ENCODE measurements around the gene SNAPC3.
"Not testable (repeated sequence)": the region's sequence is repeated elsewhere in the genome, so short reads cannot be mapped to it uniquely, and the experiment has no call there.

The SNAPC3 gene

DNA sequence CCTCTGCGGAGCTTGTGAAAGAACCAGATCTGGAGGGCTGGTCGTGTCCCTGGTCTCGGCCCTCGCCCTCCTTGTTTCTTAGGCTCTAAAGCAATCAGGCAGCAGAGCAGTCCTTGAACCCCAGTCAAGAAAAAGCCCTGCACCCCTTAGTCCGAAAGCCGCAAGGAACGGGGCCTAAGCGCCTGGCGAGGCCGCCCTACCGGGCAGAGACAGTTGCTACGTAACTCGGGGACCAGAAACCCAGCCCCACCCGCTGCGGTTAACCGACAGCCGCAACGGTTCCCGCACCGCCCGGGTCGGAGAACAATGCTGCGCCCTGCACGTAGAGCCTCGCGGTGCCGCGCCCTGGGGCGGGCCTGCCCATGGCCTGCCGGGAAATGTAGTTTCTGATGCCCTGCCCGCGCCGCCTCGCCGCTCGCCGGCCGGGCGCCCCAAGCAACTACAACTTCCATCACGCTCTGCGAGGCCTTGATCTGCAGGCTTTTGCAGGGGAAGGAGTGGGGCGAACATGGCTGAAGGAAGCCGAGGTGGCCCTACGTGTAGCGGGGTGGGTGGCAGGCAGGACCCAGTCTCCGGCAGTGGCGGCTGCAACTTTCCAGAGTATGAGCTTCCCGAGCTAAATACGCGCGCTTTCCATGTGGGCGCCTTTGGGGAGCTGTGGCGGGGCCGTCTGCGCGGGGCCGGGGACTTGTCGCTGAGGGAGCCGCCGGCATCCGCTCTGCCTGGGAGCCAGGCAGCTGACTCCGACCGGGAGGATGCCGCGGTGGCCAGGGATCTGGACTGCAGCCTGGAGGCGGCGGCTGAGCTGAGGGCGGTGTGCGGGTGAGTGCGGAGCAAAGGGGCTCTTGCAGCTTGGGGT is at the start of gene SNAPC3:
SNAPC3 (plus strand) TSS at position 505 of the 859 bp plus-strand sequence; CDS start at position 509, 4 bp downstream.
- peak; percentile 57 for DNase-seq (ENCODE audit: low read depth)

DNA sequence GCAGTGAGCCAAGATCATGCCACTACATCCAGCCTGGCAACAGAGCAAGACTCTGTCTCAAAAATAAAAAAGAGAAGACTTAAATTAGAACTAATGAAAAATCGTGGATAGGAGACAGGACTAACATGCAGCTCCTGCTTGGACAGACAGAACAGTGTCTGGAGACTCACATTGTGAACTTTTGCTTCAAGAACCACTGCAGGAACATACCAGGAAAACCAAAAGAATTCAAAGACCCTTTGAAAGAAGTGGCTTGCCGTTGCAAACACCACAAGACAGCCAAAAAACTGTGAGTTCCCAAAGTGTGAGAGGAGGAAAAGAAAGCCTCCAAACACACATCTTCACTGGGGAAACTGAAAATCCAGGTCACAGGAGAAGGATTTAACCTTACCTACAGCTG is 48.8 kb upstream of the SNAPC3 start:
- DNase-seq (ENCODE audit: low read depth), result no peak

DNA sequence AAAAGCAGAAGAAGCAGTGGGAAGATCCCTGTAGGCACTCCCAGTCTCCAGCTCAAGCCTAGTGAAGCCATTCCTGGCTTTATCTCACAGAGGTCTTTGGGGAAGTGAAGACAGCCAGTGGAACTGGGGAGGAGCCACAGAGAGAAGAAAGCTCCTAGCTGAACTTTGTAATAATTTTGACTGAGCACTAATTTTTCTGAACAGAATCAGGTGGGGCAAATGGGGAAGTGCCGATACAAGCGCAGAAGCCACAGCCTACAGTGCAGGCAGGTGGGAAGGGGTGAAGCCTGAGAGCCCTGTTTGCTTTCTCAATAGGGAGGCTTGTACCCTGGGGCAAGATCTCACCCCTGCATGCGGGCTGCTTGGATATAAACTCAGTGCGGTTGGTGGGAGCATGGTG is 48.4 kb upstream of the SNAPC3 start:
- no peak for DNase-seq (ENCODE audit: low read depth)

DNA sequence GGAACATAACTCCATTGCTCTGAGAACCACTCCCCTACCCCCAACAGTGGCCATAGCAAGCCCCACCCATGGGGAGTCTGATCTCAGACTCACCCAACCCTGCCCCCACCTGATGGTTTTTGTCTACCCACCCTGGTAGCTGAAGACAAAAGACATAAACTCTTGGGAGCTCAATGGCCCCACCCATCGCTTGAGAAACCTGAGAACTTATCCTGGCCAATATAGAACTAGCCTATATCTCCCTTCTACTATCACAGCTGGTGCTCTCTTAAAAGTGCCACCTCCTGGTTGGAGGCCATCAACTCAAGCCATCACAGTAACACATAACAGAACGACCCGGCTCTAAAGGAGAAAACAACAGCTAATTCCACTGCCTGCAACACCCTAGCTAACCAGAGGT is 47.9 kb upstream of the SNAPC3 start:
- no peak for DNase-seq (ENCODE audit: low read depth)

DNA sequence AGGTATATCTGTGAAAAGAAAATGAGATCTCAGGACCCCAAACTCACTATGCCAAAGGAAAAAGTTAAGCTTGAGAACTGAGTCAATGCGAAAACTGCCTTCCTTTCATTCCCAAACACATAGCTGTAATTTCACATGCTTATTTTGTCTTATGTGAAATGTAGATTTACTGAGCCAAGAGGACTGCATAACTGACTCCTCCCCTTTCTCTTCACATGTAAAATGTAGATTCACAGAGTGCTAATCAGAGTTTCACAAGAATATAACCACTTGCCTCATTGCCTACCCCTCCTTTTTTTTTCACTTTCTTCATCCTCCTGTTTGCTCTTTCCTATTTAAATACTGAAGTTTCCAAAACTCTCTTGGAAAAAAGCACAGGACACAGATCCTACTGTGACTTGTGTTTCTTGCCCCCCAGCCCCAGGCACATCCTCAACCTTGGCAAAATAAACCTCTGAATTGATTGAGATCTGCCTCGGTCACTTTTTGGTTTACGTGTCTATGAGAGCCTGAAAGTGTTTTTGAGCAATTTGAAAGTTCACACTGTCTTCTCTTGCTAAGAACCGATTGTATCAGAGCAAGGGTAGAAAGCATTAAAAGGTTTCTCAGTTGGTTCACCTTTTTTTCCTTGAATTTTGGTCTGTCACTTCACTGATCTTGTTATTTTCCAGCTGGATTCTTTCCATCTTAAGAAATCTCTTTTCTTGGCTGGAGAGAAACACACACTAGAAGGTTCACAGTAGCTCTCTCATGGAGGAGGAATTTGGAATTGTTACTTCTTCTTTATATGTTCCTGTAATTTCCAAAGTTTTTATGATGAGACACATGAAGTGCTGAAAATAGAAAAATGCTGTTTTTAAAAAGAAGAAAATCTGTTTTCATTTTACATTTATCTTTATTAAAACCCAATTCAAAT is 44.8 kb upstream of the SNAPC3 start:
- DNase-seq (ENCODE audit: low read depth), result no peak

DNA sequence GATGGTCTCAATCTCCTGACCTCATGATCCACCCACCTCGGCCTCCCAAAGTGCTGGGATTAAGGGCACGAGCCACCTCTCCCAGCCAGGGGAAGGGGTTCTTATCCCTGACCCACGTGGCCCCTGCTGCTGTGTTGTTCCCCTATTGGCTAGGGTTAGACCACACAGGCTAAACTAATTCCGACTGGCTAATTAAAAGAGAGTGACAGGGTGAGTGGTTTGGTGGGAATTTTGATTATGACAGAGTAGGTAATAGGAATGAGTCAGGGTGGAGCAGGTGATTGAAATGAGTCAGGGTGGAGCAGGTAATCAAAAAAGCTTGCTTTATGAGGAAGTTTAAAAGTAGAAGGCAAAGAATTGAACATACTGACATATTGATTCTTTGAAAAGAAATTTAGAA is 43.4 kb upstream of the SNAPC3 start:
- not testable (repeated sequence) for DNase-seq (ENCODE audit: low read depth)

DNA sequence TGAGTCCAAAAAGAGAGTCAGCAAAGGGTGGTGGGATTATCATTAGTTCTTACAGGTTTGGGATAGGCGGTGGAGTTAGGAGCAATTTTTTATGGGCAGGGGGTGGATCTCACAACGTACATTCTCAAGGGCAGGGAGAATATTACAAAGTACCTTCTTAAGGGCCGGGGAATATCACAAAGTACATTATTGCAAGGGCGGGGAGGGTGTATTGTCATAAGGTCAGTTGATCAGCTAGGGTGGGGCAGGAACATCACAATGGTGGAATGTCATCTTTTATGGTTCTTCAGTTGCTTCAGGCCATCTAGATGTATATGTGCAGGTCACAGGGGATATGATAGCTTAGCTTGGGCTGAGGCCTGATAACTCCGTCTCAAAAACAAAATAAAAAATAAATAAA is 42.8 kb upstream of the SNAPC3 start:
- not testable (repeated sequence) for DNase-seq (ENCODE audit: low read depth)

DNA sequence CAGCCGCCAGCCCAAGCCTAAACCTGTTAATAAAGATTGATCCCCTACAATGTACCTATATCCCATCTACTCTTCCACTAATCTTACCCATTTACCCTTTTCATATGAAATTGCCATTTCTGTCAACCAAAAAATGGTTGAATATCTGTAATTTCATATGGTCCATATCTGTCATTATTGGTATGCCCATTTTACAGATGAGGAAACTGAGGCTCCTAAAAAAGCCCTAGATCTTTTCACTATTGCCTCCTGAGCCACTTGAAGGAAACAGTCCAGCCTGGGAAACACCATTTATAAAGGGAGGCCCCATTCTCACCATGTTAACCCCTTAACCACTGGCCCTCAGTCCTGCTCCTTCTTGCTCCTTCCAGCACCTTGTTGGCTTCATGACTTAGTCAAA is 41.2 kb upstream of the SNAPC3 start:
- no peak for DNase-seq (ENCODE audit: low read depth)

DNA sequence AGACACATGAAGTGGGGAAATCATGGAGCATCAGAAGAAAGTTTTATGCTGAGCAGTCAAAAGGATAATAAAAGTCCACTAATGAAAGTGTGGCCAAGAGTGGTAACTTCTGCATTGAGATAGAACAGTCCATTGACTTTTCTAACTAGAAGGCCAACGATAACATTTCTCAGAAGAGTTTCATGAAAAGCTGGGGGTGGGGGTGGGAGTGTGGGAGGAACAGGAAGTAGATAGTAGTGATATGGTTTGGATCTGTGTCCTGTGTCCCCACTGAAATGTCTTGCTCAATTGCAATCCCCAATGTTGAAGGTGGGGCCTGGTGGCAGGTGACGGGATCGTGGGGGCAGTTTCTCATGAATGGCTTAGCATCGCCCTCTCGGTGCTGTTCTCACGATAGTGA is 36.2 kb upstream of the SNAPC3 start:
- no peak for DNase-seq (ENCODE audit: low read depth)

DNA sequence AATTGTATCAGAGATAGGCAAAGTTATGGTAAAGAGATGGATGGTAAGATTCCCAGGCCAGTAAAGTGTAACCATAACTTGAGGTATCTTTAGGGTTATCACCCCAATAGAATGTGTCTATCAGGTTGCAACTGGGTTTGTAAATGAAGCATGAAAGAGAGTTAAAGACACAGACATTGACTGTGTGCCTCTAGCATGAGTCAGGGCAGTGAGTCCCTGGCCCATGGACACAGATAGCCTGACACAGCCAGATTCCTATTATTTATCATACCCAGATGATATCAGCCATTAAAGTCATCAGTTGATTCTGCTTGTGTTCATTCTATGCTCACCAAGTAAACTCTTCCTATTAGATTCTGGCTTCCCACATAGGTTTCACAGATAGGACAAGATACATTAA is 33.5 kb upstream of the SNAPC3 start:
- no peak for DNase-seq (ENCODE audit: low read depth)

DNA sequence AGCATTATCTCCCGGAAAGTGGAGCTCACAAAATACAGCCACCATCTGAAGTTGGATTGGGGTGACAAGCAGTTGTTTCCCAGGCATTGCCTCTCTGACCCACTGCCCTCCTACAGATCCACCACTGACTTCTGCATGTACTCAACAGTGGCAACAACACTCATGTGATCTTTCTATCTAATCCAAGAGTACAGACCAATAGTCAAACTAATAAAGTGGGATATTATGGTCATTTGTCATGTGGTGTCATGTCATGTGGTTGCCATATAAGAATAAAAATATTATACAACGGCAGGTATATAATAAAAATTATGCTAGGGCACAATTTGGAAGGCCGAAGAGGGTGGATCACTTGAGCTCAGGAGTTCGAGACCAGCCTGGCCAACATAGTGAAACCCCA is 33.0 kb upstream of the SNAPC3 start:
- no peak for DNase-seq (ENCODE audit: low read depth)

DNA sequence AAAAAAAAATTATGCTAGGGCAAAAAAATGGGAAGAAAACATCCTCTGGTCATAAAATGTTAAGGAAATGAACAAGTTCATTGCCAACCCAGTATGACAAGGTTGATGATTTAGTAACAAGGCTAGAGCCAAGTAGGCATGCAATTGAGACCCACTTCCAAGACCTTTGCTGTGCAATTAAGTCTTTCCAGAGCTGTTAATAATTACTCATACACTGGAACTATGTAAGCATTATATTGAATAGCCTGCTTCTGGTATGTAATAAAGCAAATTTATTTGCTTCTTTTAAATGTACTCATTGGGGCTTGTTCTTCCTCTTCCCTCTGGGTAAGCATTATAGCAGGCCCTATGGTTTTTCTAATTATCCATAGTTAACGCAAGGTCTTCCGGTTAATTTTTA is 32.5 kb upstream of the SNAPC3 start:
- no peak for DNase-seq (ENCODE audit: low read depth)

DNA sequence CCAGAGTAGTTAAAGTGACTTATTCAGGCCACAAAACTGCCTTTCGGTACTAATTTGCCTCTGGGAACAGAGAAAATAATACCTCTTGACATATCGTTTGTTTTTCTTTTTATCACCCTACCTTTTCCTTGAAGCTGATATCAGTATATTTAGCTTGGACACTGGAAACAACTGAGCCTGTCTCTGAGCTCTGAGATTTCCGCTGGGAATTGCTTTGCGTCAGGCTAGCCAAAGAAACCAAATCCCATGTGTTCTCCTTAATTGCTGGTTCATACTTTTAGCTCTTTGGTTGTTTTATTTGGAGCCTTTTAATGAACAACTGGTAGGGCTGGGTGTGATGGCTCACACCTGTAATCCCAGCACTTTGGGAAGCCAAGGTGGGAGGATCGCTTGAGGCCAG is 30.3 kb upstream of the SNAPC3 start:
- DNase-seq (ENCODE audit: low read depth), result no peak

DNA sequence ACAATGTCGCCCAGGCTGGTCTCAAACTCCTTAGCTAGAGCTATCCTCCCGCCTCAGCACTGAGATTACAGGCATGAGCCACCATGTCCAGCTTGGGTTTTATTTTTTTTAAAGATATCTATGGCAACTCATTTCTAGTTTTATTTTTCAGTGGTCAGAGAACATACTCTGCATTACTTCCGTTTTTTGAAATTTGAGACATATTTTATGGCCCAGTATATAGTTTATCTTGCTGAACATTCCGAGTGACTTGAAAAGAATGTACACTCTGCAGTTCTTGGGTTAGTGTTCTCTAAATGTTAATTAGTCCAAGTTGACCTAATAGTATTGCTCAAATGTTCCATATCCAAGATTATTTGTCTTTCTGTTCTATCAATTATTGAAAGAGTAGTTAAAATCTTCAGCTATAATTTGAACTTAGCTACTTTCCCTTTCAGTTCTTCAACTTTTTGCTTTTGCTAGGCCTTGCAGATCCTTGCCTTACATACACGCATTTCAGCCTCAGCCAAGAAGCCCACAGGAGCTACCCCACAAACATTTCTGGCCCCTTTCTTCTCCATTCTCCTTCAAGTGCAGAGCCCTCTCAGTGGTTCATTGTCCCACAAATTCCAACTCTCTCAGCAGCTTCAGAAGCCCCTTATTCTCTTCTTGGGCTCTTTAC is 22.3 kb upstream of the SNAPC3 start:
- no peak for DNase-seq (ENCODE audit: low read depth)

DNA sequence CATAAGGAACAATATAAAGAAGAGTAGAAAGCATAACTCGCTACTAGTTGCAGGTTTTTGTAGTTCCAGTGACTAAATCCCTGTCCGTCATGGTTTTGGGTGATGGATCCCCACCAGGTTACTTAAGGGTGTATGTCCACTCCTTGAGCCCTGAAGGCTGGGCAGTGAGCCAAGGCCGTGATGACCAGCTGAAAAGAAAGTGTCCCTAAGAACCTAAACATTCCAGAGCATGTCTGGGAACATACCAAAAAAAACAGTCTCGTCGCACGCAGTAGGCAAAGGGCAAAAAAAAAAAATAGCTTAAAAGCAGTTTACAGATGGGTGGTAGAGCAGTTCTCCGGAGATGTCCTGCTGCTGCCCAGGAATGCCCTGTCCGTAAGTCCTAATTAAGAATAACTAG is 21.4 kb upstream of the SNAPC3 start:
- DNase-seq (ENCODE audit: low read depth), result peak; percentile 48

DNA sequence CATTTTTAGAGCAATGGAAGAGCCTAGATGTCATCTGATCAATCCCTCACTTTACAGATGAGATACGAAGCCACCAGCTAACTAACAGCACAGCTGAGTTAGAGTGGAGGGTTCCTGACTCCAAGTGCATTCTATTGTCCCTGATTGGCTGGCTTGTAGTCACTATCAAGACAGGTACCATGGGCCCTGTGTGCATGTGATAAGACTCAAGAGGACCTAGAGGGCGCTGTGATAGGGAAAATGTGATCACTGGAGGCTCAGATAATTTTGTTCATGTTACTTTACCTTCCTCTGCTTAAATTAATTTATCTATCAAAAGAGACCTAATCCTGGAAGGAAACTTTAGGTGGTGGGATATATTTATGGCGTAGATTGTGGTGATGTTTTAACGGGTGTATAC is 19.5 kb upstream of the SNAPC3 start:
- DNase-seq (ENCODE audit: low read depth), result no peak

DNA sequence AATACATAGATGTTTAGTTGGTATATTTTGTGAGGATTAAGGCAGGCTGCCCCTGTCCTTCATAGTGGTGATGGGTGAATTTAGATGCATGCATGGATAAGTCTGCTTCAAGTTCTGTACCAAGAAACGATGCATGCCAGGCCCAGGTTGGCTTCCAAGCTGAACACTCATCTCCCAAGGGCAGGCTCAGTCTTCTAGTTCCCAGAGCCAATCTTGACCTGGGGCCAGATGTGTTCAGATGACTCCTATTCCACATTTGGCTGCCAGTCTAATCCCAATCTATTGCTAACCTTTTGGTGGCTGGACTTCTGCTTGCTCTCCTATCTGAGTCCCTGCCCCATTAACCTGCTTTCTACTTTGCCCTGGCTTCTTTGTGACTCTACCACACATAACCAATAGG is 18.5 kb upstream of the SNAPC3 start:
- DNase-seq (ENCODE audit: low read depth), result no peak

DNA sequence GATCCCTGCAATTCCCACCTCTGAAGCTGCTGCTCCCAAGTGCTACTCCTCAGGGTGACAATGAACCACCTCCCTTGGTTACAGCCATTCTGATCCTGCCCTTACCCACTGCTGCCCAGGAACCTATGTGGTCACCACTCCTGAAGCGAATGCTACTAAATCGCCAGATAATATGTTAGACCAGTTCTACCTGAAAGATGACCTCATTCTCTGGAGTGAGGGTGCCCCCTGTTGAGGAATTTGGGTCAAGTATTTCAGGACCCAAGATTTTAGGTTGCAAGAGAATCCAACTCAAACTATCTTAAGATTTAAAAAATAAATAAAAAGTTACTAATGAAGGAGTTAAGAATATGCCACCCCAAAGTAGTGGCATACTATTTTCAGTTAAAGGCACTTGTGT is 5.8 kb upstream of the SNAPC3 start:
- DNase-seq (ENCODE audit: low read depth), result no peak

DNA sequence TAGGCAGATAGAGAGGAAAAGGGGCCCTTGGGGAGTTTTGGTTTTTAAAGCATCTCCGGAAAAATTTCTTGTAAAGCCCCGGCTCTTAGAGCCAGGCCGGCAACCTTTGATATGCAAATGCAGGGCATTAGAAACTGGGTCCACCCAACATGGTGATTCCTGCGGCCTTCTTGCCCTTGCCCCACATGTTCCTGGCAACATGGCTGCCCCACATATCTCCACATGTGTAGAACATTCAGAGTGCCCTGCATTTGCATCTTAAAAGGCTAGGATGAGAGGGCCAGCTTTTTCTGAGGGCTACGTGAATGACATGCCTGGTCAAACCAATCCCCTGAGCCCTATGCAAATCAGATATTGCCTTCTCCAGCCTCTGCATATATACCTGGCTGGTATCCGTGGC is 5.0 kb upstream of the SNAPC3 start:
- DNase-seq (ENCODE audit: low read depth), result no peak

DNA sequence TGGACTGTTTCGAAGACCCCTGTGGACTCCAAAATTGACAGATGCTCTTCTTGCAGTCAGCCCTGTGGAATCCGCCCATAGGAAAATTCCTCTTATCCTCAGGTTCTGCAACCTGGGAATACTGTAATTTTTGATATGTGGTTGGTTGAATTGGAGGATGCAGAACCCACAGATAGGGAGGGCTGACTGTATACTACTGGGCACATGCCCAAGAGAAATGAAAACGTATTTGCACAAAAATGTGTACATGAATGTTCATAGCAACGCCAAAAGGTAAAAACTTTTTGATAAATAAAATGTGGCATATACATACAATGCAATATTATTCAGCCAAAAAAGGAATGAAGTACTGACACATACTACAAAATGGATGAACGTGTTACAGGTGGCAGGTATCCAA is 1.9 kb upstream of the SNAPC3 start:
- no peak for DNase-seq (ENCODE audit: low read depth)

DNA sequence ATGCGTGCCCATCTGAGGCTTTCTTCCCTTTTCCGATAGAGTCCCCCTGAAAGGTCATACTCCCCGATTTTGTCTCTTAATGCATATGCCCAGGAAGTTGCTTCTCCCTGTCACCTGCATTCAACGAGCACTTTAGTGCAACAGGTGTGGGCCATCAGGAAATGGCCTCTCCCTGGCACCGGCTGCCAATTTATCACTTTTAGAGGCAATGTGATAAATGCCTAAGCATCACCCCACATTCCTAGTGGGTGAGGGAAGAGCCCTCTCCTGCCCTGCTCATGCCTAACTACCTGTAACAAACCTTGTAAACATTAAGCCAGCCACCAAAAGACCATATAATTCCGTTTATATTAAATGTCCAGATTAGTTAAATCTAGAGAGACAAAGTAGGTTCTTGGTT is 1.1 kb upstream of the SNAPC3 start:
- DNase-seq (ENCODE audit: low read depth), result no peak

DNA sequence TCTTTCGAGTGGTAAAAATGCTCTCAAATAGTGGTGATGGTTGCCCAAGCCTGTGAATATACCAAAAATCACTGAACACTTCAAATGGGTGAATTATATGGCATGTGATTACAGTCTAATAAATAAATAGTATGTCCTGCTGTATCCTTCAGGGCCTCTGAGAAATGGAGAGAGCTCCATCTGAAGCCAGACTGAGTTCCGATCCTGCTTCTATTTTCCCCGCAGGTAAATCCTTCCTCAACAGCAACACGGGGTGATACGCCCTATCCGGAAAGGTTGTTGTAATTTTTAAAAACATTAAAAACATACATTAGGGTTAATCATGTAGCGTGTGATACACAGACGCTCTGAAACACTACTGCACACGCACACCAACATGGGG is 695 bp upstream of the SNAPC3 start:
- DNase-seq (ENCODE audit: low read depth), result no peak

Data from HS-27A (cell line).